Posterior cingulate gyrus (tissue), 11 donors: ENCODE measurements around the gene DSCAML1.

Experiments used
- DNase-seq, 10 donors: peaks; one replicate each; pipeline versions ENCODE4 v3.0.0 to v3.0.0-alpha.2; 2020 to 2021; ENCODE audit warnings: mixed read lengths in 3 of 10
- intact Hi-C: fragments of 100-400 bp; cut with DNase I; formaldehyde crosslinking; loops from one replicate; pipeline ENCODE4 v1.15.1; 2023

DSCAML1 gene

GRCh38 chr11:117396970-117397369 lies 400.0 kb downstream of the DSCAML1 start:
- intact Hi-C loops, result no loop called here
- DNase-seq, result peak in 7 of 10 donors; percentile 20 to 92 (median 34)

GRCh38 chr11:117395476-117395875 lies 401.5 kb downstream of the DSCAML1 start:
- no peak for DNase-seq
- intact Hi-C loops, result no loop called here

GRCh38 chr11:117394221-117394925 lies 402.6 kb downstream of the DSCAML1 start:
- peak in 1 of 10 donors; percentile 56 for DNase-seq
- intact Hi-C loops, result no loop called here

GRCh38 chr11:117392979-117393378 lies 404.0 kb downstream of the DSCAML1 start:
- DNase-seq, result peak in 1 of 10 donors; percentile 29
- intact Hi-C loops, result no loop called here

GRCh38 chr11:117392001-117392690 lies 404.9 kb downstream of the DSCAML1 start:
- peak in 1 of 10 donors; percentile 24 for DNase-seq
- intact Hi-C loops, result no loop called here

GRCh38 chr11:117391181-117391580 lies 405.8 kb downstream of the DSCAML1 start:
- DNase-seq, result no peak
- intact Hi-C loops, result no loop called here

GRCh38 chr11:117390743-117391142 lies 406.3 kb downstream of the DSCAML1 start:
- DNase-seq, result peak in 1 of 10 donors; percentile 78
- intact Hi-C loops, result no loop called here

GRCh38 chr11:117387992-117388755 lies 408.8 kb downstream of the DSCAML1 start:
- peak in 1 of 10 donors; percentile 53 for DNase-seq
- intact Hi-C loops, result no loop called here

GRCh38 chr11:117385906-117386305 lies 411.1 kb downstream of the DSCAML1 start:
- DNase-seq, result no peak
- intact Hi-C loops, result no loop called here

GRCh38 chr11:117385471-117385870 lies 411.5 kb downstream of the DSCAML1 start:
- peak in 1 of 10 donors; percentile 20 for DNase-seq
- intact Hi-C loops, result no loop called here

- intact Hi-C loops, result no loop called here
- DNase-seq, result no peak
Measured at GRCh38 chr11:117384045-117384444, 413.0 kb downstream of the DSCAML1 start.

- no peak for DNase-seq
- intact Hi-C loops, result no loop called here
Measured at GRCh38 chr11:117382746-117383145, 414.3 kb downstream of the DSCAML1 start.

- intact Hi-C loops, result no loop called here
- no peak for DNase-seq
Measured at GRCh38 chr11:117381481-117382387, 415.3 kb downstream of the DSCAML1 start.

- intact Hi-C loops, result no loop called here
- DNase-seq, result no peak
Measured at GRCh38 chr11:117380676-117381075, 416.3 kb downstream of the DSCAML1 start.

GRCh38 chr11:117378976-117379865 lies 417.8 kb downstream of the DSCAML1 start:
- intact Hi-C loops, result no loop called here
- no peak for DNase-seq
